ENCODE results near the gene GAS6. TPM values are rescaled to one million over a fixed set of nuclear protein-coding genes. Genes with fewer than 3 reads are reported as not detected.

The GAS6 gene
- total and polyA plus RNA-seq, 9 of the 15 experiments (the other 6 are each of a cell fraction or from before 2014, with no cell fraction given), result 0.14 to 9.7 (median 4.7) TPM; not detected in 1

DNA sequence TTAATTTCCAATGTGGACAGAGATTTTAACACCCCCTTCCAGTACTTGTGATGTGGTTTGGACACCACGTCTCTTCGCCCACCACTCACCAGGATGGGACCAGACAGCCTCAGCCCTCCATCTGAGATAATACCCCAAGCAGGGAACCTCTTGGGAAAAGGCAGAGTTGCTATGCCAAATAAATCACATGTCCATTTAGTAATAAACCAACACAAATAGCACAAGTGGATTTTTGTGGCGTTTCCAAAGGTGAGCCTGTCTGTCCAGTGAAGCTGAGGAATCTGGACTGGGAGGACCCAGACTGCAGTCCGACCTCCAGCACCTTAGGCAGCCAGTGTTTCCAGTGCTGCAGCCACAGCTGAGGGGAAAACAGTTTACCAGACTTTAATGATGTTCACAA, 34.1 kb upstream of the GAS6 start (continued):
- TF ChIP-seq, protein P1, sequence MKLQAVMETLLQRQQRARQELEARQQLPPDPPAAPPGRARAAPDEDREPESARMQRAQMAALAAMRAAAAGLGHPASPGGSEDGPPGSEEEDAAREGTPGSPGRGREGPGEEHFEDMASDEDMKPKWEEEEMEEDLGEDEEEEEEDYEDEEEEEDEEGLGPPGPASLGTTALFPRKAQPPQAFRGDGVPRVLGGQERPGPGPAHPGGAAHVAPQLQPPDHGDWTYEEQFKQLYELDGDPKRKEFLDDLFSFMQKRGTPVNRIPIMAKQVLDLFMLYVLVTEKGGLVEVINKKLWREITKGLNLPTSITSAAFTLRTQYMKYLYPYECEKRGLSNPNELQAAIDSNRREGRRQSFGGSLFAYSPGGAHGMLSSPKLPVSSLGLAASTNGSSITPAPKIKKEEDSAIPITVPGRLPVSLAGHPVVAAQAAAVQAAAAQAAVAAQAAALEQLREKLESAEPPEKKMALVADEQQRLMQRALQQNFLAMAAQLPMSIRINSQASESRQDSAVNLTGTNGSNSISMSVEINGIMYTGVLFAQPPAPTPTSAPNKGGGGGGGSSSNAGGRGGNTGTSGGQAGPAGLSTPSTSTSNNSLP (IDR thresholded peaks at IDR 0.05; ENCODE audit: borderline replicate concordance, low read depth, low read length), result no peak
- no peak for TF ChIP-seq ZSCAN29 (IDR thresholded peaks at IDR 0.05)
- TF ChIP-seq EGR1 (conservative IDR thresholded peaks at IDR 0.05), result no peak
- no peak for TF ChIP-seq ZNF785 (CRISPR knock-in tag; IDR thresholded peaks at IDR 0.05)
- no peak for TF ChIP-seq BRD9 (IDR thresholded peaks at IDR 0.05; ENCODE audit: low read depth, partially characterized antibody)
- no peak for TF ChIP-seq CSDE1 (IDR thresholded peaks at IDR 0.05)

DNA sequence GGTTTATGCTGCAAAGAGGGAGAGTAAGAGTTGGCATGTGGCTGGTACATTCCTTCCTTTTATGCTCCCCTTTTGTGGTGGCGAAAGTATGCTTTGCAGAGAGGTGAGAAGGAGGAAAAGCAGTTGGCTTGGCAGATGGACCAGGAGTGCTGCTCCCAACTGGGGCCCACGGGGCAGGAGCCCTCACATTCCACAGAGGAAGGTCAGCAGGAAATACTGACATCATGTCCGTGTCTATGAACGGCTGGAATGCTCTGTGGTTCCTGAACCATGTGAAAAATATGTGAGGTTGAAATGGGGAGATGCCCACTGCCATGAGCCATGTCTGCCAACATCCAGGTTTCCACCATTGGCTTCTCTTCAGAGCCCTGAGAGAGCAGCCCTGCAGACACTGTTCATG, 33.3 kb upstream of the GAS6 start:
- Histone ChIP-seq H3K27me3 (ENCODE audit: control insufficient read depth in 2 of 2, insufficient read depth in 2 of 2, low read length in 2 of 2) (peaks cover 15 to 38% of the 10 kb centered on the region in 2 experiments; a peak in 4 of 5 replicates), H3K4me2 (ENCODE audit: insufficient read depth, low read length) (no peak overlapping the region), H3K9ac (ENCODE audit: insufficient read depth in 1 of 2, low read depth in 2 of 2, low read length in 2 of 2) (no peak overlapping the region), H3K79me2 (ENCODE audit: control insufficient read depth, insufficient read depth, low read length) (no peaks in the 10 kb centered on the region), H3K9me1 (ENCODE audit: control insufficient read depth, insufficient read depth, low read length) (no peaks in the 10 kb centered on the region), H3K27ac (ENCODE audit: extremely low read depth, low read depth, low read length) (no peak overlapping the region), H3K4me3 (no peak overlapping the region), H3K9me3 (replicated peaks; ENCODE audit: control insufficient read depth, insufficient read depth, low read depth, low read length) (no peaks in the 10 kb centered on the region), H3K4me1 (replicated peaks in 1 of 2; ENCODE audit: control insufficient read depth in 2 of 2, insufficient read depth in 2 of 2, low read length in 2 of 2) (no peaks in the 10 kb centered on the region), H2AFZ (ENCODE audit: low read depth, low read length) (no peak overlapping the region), H3K36me3 (ENCODE audit: control insufficient read depth, insufficient read depth, low read length) (no peaks in the 10 kb centered on the region), H4K20me1 (replicated peaks; ENCODE audit: control insufficient read depth, insufficient read depth, low read length) (no peaks in the 10 kb centered on the region)
- in situ Hi-C loops (cut with MboI) (no loop called here), intact Hi-C loops (cut with micrococcal nuclease) (no loop called here)
- BruUV-seq (replicated peaks), result no TSS peak
- DNase-seq (ENCODE audit: extremely low read depth in 1 of 4, low spot score in 3 of 4), result no peak
- ChIA-PET POLR2A (no interaction called here), CTCF (ENCODE audit: low intra/inter-chr PET ratio) (no interaction called here)
- no peak for ATAC-seq
- 0% methylated on average over 4 of the region's 4 CpGs for WGBS (ENCODE audit: insufficient coverage, low coverage, missing lambda C conversion rate)
- FAIRE-seq, result no peak
- no peak for TF ChIP-seq CREBBP (IDR thresholded peaks at IDR 0.05; ENCODE audit: low read depth, low read length)
- TF ChIP-seq, protein P2, sequence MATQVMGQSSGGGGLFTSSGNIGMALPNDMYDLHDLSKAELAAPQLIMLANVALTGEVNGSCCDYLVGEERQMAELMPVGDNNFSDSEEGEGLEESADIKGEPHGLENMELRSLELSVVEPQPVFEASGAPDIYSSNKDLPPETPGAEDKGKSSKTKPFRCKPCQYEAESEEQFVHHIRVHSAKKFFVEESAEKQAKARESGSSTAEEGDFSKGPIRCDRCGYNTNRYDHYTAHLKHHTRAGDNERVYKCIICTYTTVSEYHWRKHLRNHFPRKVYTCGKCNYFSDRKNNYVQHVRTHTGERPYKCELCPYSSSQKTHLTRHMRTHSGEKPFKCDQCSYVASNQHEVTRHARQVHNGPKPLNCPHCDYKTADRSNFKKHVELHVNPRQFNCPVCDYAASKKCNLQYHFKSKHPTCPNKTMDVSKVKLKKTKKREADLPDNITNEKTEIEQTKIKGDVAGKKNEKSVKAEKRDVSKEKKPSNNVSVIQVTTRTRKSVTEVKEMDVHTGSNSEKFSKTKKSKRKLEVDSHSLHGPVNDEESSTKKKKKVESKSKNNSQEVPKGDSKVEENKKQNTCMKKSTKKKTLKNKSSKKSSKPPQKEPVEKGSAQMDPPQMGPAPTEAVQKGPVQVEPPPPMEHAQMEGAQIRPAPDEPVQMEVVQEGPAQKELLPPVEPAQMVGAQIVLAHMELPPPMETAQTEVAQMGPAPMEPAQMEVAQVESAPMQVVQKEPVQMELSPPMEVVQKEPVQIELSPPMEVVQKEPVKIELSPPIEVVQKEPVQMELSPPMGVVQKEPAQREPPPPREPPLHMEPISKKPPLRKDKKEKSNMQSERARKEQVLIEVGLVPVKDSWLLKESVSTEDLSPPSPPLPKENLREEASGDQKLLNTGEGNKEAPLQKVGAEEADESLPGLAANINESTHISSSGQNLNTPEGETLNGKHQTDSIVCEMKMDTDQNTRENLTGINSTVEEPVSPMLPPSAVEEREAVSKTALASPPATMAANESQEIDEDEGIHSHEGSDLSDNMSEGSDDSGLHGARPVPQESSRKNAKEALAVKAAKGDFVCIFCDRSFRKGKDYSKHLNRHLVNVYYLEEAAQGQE (IDR thresholded peaks at IDR 0.05; ENCODE audit: borderline replicate concordance), result no peak
- TF ChIP-seq, protein P2 (CRISPR knock-in tag; IDR thresholded peaks at IDR 0.05; ENCODE audit: low read depth), result no peak
- TF ChIP-seq, protein P3, sequence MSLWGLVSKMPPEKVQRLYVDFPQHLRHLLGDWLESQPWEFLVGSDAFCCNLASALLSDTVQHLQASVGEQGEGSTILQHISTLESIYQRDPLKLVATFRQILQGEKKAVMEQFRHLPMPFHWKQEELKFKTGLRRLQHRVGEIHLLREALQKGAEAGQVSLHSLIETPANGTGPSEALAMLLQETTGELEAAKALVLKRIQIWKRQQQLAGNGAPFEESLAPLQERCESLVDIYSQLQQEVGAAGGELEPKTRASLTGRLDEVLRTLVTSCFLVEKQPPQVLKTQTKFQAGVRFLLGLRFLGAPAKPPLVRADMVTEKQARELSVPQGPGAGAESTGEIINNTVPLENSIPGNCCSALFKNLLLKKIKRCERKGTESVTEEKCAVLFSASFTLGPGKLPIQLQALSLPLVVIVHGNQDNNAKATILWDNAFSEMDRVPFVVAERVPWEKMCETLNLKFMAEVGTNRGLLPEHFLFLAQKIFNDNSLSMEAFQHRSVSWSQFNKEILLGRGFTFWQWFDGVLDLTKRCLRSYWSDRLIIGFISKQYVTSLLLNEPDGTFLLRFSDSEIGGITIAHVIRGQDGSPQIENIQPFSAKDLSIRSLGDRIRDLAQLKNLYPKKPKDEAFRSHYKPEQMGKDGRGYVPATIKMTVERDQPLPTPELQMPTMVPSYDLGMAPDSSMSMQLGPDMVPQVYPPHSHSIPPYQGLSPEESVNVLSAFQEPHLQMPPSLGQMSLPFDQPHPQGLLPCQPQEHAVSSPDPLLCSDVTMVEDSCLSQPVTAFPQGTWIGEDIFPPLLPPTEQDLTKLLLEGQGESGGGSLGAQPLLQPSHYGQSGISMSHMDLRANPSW (CRISPR knock-in tag; IDR thresholded peaks at IDR 0.05), result no peak

All from K562 (cell line).